Breast epithelium (tissue), 4 donors: Measurements from ENCODE around the gene PPP6R1. TPM values are rescaled to one million over a fixed set of nuclear protein-coding genes. Genes with fewer than 3 reads are reported as not detected.

Source experiments
- DNase-seq, 2 donors: peaks; one replicate each; pipeline ENCODE4 v3.0.0-alpha.2; 2019; ENCODE audit warnings: low spot score in 2 of 2
- H3K27ac ChIP-seq, 2 donors: fragments of 200-600 bp; sonication (generic) in 1 of 2; one replicate each; pipeline ENCODE4 v1.5.1; 2016 to 2019; ENCODE audit warnings: mild to moderate bottlenecking in 1 of 2
- H3K27me3 ChIP-seq, 2 donors: fragments of 200-600 bp; sonication (generic) in 1 of 2; one replicate each; pipeline versions ENCODE4 v1.5.1 to v1.6.0; 2017 to 2019; ENCODE audit warnings: control low read depth in 1 of 2, mild to moderate bottlenecking in 1 of 2
- H3K36me3 ChIP-seq: fragments of 200-600 bp; one replicate; pipeline ENCODE4 v1.5.1; 2019
- H3K4me1 ChIP-seq, 2 donors: fragments of 200-600 bp; sonication (generic); one replicate each; pipeline ENCODE4 v1.5.1; 2016 to 2019; ENCODE audit warnings: control low read depth in 1 of 2
- H3K4me3 ChIP-seq, 3 donors: fragments of 200-600 bp; sonication (generic); 1 replicate in 2 of 3; 2 replicates in 1 of 3; pipeline ENCODE4 v1.5.1; 2016 to 2019; ENCODE audit warnings: mild to moderate bottlenecking in 3 of 3, moderate library complexity in 2 of 3
- H3K9me3 ChIP-seq, 2 donors: fragments of 200-600 bp; sonication (generic) in 1 of 2; one replicate each; pipeline ENCODE4 v1.5.1; 2016 to 2019; ENCODE audit warnings: control low read depth in 1 of 2
- POLR2A ChIP-seq: fragments of 450-650 bp; IDR thresholded peaks from one replicate; pipeline ENCODE4 v1.6.1; 2016; ENCODE audit warnings: antibody characterized with exemption, mild to moderate bottlenecking, moderate library complexity
- POLR2AphosphoS5 ChIP-seq, 3 donors: sonication (generic); formaldehyde crosslinking; IDR thresholded peaks; one replicate each; pipeline ENCODE4 v1.6.1; 2017; ENCODE audit warnings: antibody characterized with exemption in 3 of 3
- intact Hi-C: fragments of 100-400 bp; cut with DNase I; formaldehyde crosslinking; loops from one replicate; pipeline ENCODE4 v1.15.1; 2023; ENCODE audit warnings: low total_unique reads
- total RNA-seq, 3 donors: library from RNA; depleted of rRNA; stranded (reverse); fragments of >200 nt; gene quantifications; one replicate each; pipeline ENCODE4 v1.1.0, GENCODE V29; 2016
- TF ChIP-seq, protein P1 (sequence below), 3 donors: fragments of 450-650 bp; IDR thresholded peaks; one replicate each; pipeline ENCODE4 v1.5.1; 2016 to 2017; ENCODE audit warnings: antibody characterized with exemption in 3 of 3, mild to moderate bottlenecking in 3 of 3, moderate library complexity in 3 of 3

PPP6R1 gene
- total RNA-seq, 3 donors from 2014 or later: 23.8 to 31.5 (median 28.2) TPM

DNA sequence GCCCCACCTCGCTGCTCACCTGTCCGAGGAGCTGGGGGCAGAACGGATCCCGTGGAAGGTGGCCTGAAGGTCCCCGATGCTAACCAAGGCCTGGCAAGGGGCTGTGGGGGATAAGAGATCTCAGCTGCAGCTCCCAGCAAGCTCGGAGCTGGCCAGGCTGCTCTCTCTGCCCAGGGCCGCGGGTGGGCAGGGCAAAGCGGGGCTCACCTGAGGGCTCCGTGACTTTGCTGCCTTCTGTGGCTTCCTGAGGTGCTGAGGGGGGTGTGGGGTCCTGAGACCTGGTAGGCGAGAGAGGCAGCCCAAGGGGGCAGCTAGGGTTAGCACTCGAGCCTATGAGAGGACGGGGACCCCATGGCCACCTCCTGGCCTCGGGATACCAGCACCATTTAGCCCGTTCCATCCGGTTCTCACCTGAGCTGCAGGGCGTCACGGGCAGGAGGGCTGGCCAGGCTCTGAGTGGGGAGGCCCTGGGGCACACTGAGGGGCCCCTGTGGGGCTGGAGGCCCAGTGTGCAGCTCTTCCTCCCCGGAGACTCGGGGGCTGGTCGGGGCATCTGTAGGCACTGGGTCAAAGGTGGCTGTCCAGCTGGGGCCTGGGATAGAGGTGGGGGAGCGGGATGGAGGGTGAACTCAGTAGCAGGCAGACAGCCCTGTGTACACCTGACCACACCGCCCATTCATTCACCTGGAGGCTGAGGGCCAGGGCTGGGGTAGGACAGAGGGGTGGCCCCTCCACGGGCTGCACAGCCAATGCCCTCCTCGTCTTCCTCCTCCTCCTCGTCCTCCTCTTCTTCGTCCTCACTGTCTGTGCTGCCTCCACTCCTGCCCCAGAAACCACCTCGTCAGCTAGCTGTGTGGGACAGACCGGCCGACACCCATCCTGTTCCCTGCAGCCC, 27.2 kb downstream of the PPP6R1 start:
- intact Hi-C loops: no loop called here

DNA sequence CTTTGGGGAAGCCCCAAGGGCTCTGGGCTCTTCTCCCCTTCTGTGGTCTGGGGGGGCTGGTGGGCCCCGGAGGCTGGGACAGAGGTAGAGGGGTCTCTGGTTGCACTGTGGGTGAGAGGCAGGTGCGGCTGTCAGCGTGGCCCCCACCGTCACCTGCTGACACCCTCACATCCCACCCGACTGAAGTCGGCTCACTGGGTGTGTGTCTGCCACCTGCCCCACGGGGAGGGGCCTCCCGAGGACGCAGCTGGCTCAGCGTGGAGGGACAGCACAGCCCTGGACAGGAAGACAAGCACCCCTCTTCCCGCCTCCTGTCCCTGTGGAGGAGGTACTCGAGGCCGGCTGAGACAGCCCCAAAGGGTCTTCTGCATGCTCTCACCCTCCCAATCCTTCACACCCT, 28.0 kb downstream of the PPP6R1 start:
- Histone ChIP-seq H3K36me3 (peaks cover 18% of the 10 kb centered on the region), H3K27ac (no peak overlapping the region), H3K27me3 (no peaks in the 10 kb centered on the region), H3K4me1 (no peaks in the 10 kb centered on the region), H3K4me3 (no peak overlapping the region), H3K9me3 (no peaks in the 10 kb centered on the region)
- no peak for DNase-seq
- intact Hi-C loops: no loop called here
- TF ChIP-seq POLR2AphosphoS5 (IDR thresholded peaks at IDR 0.05) (no peak), POLR2A (no peak)
- TF ChIP-seq, protein P1, sequence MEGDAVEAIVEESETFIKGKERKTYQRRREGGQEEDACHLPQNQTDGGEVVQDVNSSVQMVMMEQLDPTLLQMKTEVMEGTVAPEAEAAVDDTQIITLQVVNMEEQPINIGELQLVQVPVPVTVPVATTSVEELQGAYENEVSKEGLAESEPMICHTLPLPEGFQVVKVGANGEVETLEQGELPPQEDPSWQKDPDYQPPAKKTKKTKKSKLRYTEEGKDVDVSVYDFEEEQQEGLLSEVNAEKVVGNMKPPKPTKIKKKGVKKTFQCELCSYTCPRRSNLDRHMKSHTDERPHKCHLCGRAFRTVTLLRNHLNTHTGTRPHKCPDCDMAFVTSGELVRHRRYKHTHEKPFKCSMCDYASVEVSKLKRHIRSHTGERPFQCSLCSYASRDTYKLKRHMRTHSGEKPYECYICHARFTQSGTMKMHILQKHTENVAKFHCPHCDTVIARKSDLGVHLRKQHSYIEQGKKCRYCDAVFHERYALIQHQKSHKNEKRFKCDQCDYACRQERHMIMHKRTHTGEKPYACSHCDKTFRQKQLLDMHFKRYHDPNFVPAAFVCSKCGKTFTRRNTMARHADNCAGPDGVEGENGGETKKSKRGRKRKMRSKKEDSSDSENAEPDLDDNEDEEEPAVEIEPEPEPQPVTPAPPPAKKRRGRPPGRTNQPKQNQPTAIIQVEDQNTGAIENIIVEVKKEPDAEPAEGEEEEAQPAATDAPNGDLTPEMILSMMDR (IDR thresholded peaks at IDR 0.05): no peak

More for the DNA sequence above, 27.2 kb downstream of the PPP6R1 start:
- H3K36me3 ChIP-seq: peaks cover 22% of the 10 kb centered on the region
- H3K27me3 ChIP-seq: no peaks in the 10 kb centered on the region
- DNase-seq: no peak
- H3K4me1 ChIP-seq: no peaks in the 10 kb centered on the region
- H3K27ac ChIP-seq: no peak overlapping the region
- H3K4me3 ChIP-seq: no peak overlapping the region
- no peaks in the 10 kb centered on the region for H3K9me3 ChIP-seq
- TF ChIP-seq, protein P1 (IDR thresholded peaks at IDR 0.05): no peak
- TF ChIP-seq POLR2AphosphoS5 (IDR thresholded peaks at IDR 0.05): no peak
- TF ChIP-seq POLR2A: no peak

DNA sequence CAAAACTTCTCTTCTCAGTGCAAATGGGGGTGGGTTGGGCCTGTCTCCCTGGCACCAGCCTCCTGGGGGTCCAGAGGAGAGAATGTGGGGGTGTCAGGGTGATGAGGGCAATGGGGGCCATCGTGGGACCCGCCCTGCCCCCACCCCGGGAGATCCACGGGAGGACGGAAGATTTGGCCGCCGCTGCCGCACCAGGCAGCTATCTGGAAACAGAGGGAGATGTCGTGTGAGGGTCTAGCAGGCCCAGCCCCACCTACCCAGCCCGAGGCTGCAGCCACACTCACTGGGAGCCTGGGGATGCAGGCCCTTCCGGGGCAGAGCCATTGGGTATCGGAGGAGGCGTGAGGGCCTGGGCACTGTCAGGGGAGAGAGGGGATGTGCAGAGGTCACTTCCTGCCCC, 28.5 kb downstream of the PPP6R1 start:
- Histone ChIP-seq H3K36me3 (peaks cover 18% of the 10 kb centered on the region), H3K27me3 (no peaks in the 10 kb centered on the region), H3K4me1 (no peaks in the 10 kb centered on the region), H3K27ac (no peak overlapping the region), H3K4me3 (no peak overlapping the region), H3K9me3 (no peaks in the 10 kb centered on the region)
- intact Hi-C loops: no loop called here
- no peak for TF ChIP-seq POLR2A
- TF ChIP-seq POLR2AphosphoS5 (IDR thresholded peaks at IDR 0.05): no peak
- TF ChIP-seq, protein P1 (IDR thresholded peaks at IDR 0.05): no peak
- DNase-seq: no peak

DNA sequence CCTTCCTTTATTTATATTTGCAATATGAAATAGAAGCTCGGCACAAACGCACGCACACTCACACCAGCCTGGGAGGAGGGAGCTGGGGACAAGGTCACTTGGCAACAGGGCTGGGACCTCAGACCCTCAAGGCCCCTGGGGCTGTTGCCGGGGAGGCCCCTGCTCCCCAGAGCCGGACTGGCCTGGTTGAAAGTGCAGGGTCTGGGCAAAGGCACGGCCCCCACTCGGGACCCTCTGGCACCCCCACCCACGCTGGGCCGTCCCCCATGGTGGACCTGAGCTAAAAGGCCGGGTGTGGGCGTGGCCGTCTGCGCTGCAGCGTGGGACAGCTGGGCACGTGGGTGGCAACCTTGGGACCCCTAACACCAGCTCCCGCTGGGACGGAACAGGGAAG, 29.0 kb downstream of the PPP6R1 start:
- no peak overlapping the region for H3K27ac ChIP-seq
- H3K4me1 ChIP-seq: no peaks in the 10 kb centered on the region
- H3K36me3 ChIP-seq: peaks cover 18% of the 10 kb centered on the region
- no peaks in the 10 kb centered on the region for H3K9me3 ChIP-seq
- TF ChIP-seq, protein P1 (IDR thresholded peaks at IDR 0.05): no peak
- TF ChIP-seq POLR2A (no peak), POLR2AphosphoS5 (IDR thresholded peaks at IDR 0.05) (no peak)
- H3K4me3 ChIP-seq: no peak overlapping the region
- no peak for DNase-seq
- intact Hi-C loops: no loop called here
- H3K27me3 ChIP-seq: no peaks in the 10 kb centered on the region

DNA sequence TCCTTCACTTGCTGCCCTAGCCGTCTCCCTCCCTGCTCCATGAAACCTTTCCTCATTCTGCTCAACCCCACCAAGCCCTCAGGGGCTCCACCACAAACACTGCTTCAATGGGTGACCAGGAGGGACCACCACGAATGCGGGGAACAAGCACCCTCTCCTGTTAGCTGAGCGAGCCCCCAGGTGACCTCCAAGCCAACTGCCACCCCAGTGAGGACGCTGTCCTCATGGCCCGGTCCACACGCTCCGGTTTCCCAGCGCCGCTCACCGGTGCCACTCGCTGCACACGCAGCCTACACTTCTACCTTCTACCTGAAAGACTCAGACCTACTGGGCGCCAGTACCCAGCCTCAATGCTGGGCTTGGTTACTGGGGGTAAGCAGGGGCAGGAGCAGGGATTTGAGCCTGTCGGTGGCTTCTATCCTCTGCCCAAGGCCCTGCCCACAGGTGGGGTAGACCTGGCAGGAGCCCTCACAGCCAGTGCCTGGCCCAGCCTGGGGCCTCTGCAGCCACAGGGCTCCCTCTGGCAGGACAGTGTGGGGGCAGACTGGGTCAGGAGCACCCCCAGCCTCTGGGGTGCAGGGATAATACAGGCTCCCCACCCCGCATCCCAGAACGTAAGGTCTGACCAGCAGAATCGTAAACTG, 29.6 kb downstream of the PPP6R1 start:
- Histone ChIP-seq H3K27me3 (no peaks in the 10 kb centered on the region), H3K4me3 (no peak overlapping the region), H3K9me3 (no peaks in the 10 kb centered on the region), H3K36me3 (peaks cover 18% of the 10 kb centered on the region), H3K4me1 (no peaks in the 10 kb centered on the region), H3K27ac (no peak overlapping the region)
- no peak for DNase-seq
- intact Hi-C loops: no loop called here
- TF ChIP-seq POLR2A: no peak
- no peak for TF ChIP-seq POLR2AphosphoS5 (IDR thresholded peaks at IDR 0.05)
- TF ChIP-seq, protein P1 (IDR thresholded peaks at IDR 0.05): no peak
